Common myeloid progenitor, CD34-positive (primary cell): ENCODE measurements around the gene ARHGAP32.
"Not testable (repeated sequence)": the region's sequence is repeated elsewhere in the genome, so short reads cannot be mapped to it uniquely, and the experiment has no call there.

Source experiments
- CTCF ChIA-PET: fragments of 350-600 bp; sonication (Branson Sonifier 250); formaldehyde crosslinking; loops from one replicate; lab custom pipeline; 2021; ENCODE audit warnings: antibody characterized with exemption; lab: Charles Lee
- POLR2A ChIA-PET: fragments of 350-600 bp; sonication (Branson Sonifier 250); formaldehyde crosslinking; loops from one replicate; lab custom pipeline; 2021; ENCODE audit warnings: antibody characterized with exemption; lab: Charles Lee
- DNase-seq, 3 donors: peaks; one replicate each; pipeline versions ENCODE4 v3.0.0 to v3.0.0-alpha.2; 2013
- H3K27ac ChIP-seq, 2 experiments: 1 replicate in 1 of 2; 2 replicates in 1 of 2; pipeline ENCODE4 v1.7.0; 2013; ENCODE audit warnings: inconsistent platforms in 2 of 2, low read length in 2 of 2, mild to moderate bottlenecking in 2 of 2, low read depth in 1 of 2, moderate library complexity in 1 of 2; ENCODE audit not compliant: severe bottlenecking in 2 of 2, insufficient read depth in 1 of 2, poor library complexity in 1 of 2
- H3K27me3 ChIP-seq, 5 experiments: replicated peaks in 2 of 5; 1 replicate in 3 of 5; 2 replicates in 2 of 5; pipeline versions ENCODE4 v1.6.1 to v1.7.0; 2013; ENCODE audit warnings: low read length in 4 of 5, mild to moderate bottlenecking in 2 of 5, moderate library complexity in 2 of 5, inconsistent platforms in 1 of 5; ENCODE audit not compliant: insufficient read depth in 5 of 5, control insufficient read depth in 4 of 5
- H3K36me3 ChIP-seq, 4 experiments: 1 replicate in 2 of 4; 2 replicates in 2 of 4; pipeline versions ENCODE4 v1.6.1 to v1.7.0; 2013; ENCODE audit warnings: low read length in 3 of 4, control low read depth in 1 of 4, mild to moderate bottlenecking in 1 of 4; ENCODE audit not compliant: control insufficient read depth in 4 of 4, insufficient read depth in 4 of 4
- H3K4me1 ChIP-seq, 4 experiments: 1 replicate in 3 of 4; 2 replicates in 1 of 4; pipeline versions ENCODE4 v1.6.1 to v1.7.1; 2013; ENCODE audit warnings: low read length in 3 of 4, mild to moderate bottlenecking in 3 of 4, control low read depth in 1 of 4, inconsistent platforms in 1 of 4, moderate library complexity in 1 of 4; ENCODE audit not compliant: control insufficient read depth in 4 of 4, insufficient read depth in 4 of 4; ENCODE audit errors: control extremely low read depth in 1 of 4
- H3K4me3 ChIP-seq, 7 experiments: 1 replicate in 4 of 7; 2 replicates in 3 of 7; pipeline versions ENCODE4 v1.5.1 to v1.7.0; 2013; ENCODE audit warnings: mild to moderate bottlenecking in 7 of 7, low read length in 6 of 7, moderate library complexity in 6 of 7, inconsistent platforms in 2 of 7, low read depth in 2 of 7, control low read depth in 1 of 7; ENCODE audit not compliant: insufficient read depth in 4 of 7, control insufficient read depth in 1 of 7; ENCODE audit errors: extremely low read depth in 1 of 7
- H3K9me3 ChIP-seq, 5 experiments: 1 replicate in 4 of 5; 2 replicates in 1 of 5; pipeline versions ENCODE4 v1.6.1 to v1.7.1; 2013; ENCODE audit warnings: low read length in 4 of 5, mild to moderate bottlenecking in 2 of 5, inconsistent platforms in 1 of 5, low read depth in 1 of 5, moderate library complexity in 1 of 5; ENCODE audit not compliant: control insufficient read depth in 4 of 5, insufficient read depth in 2 of 5; ENCODE audit errors: control extremely low read depth in 1 of 5
- WGBS: methylation state at CpG from one replicate; pipeline ENCODE4 v1.1.5; 2013; ENCODE audit not compliant: insufficient coverage; 5-methylcytosine and 5-hydroxymethylcytosine counted together

ARHGAP32 gene

DNA sequence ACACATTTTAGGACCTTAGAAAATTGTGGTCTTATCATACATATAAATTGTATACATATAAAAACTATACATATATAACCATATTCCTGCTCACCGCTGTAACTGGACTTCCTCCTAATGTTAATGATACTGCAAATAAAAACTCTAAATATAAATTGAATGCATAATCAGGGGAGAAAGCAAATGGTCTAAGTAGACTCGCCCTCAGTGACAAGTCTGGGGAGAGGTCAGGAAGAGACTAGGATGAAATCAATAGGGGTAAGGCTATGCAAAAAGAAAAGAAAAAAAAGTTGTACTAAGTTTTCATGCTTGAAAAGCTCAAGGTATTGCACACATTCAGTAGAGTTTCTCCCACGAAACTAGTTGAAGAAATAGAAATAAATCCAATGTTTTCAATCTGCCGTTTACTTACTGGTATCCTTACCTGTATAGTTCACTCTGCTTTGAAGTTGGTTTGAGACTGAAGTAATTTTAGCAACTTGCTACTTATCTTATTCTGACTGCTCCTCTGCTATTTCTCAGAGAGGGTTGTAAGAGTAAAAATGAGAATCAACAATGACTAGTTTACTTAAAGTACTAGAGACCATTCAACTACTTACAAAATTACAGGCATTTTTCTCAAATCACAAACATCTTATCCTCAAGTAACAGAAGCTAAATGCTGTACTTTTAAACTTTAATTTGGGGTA is 12.2 kb upstream of the ARHGAP32 start:
- no peak for DNase-seq
- ChIA-PET CTCF (no interaction called here), POLR2A (no interaction called here)
- Histone ChIP-seq H3K36me3 (peaks cover 0 to under 1% (median 0%) of the 10 kb centered on the region in 4 experiments), H3K27me3 (no peaks in the 10 kb centered on the region), H3K27ac (no peak overlapping the region), H3K4me3 (no peak overlapping the region), H3K9me3 (peaks cover 2 to 9% (median 4%) of the 10 kb centered on the region in 5 experiments), H3K4me1 (no peaks in the 10 kb centered on the region)
- WGBS = 64% methylated on average over 2 of the region's 4 CpGs

DNA sequence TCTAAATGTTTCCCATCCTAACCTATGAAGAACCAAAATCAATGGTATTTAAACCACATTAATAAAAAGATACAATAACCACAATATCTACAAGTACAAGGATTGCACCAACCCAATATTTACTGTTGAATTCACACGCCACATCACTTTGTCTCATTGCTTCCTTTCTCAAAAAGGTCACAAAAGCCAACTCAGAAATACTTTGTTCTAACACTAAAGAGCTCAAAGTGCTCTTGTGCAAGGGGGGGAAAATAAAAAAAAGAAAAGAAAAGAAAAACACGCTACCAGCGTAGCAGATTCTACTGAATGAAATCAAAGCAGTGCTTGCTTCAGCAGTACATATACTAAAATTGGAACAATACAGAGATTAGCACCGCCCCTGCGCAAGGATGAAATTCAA is 10.5 kb upstream of the ARHGAP32 start:
- DNase-seq = no peak
- ChIA-PET POLR2A (no interaction called here), CTCF (no interaction called here)
- WGBS = 100% methylated on average over 1 of the region's 5 CpGs
- Histone ChIP-seq H3K27ac (no peak overlapping the region), H3K4me3 (no peak overlapping the region), H3K4me1 (no peaks in the 10 kb centered on the region), H3K36me3 (peaks cover 0 to 2% (median 0%) of the 10 kb centered on the region in 4 experiments), H3K27me3 (no peaks in the 10 kb centered on the region), H3K9me3 (peaks cover 3 to 13% (median 8%) of the 10 kb centered on the region in 5 experiments)

DNA sequence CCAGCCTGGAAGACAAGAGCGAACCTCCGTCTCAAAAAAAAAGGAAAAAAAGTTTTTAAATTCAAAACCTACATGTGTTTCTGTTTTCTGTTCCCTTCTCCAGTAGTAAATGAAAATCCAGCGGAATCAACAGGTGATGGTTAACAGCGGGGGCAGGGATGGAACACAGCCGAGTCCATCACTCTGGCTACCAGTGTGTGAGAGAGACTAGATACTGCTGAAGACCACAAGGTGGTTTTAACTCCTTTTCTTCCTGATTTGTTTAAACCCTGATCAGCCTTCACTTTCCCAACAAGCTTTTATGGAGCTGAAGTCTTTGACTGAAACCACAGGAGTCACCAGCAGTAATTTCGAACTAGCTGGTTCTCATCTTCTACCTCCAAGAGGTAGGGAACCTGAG is 3.6 kb upstream of the ARHGAP32 start:
- ChIA-PET POLR2A (no interaction called here), CTCF (no interaction called here)
- no peak overlapping the region for H3K27ac ChIP-seq
- WGBS = 100% methylated on average over 6 of the region's 6 CpGs
- peaks cover 1 to 13% (median 8%) of the 10 kb centered on the region in 5 experiments for H3K9me3 ChIP-seq
- peaks cover 0 to 2% (median 0%) of the 10 kb centered on the region in 4 experiments for H3K36me3 ChIP-seq
- H3K4me1 ChIP-seq = no peaks in the 10 kb centered on the region
- no peak overlapping the region for H3K4me3 ChIP-seq
- no peaks in the 10 kb centered on the region for H3K27me3 ChIP-seq
- no peak for DNase-seq

DNA sequence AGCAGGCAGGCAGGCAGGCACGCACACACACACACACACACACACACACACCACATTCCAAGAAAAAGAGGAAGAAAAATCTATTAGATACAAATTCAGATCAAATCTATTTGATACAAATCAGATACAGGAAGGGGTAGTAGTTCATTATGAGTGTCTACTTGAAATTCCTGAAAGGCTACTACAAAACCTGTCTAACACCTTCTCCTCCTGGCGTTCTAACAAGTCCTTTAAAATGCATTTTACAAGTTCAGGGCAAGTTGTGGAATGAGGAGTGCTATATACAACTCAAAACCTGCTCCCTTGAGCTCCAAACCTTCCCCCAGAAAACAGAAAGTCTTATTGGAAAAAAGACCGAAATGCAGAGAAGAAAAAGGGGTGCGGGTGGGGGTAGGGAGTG is 476 bp downstream of the ARHGAP32 start:
- Histone ChIP-seq H3K9me3 (peaks cover 0 to 3% (median 0%) of the 10 kb centered on the region in 5 experiments), H3K36me3 (peaks cover 0 to 2% (median 0%) of the 10 kb centered on the region in 4 experiments), H3K27ac (no peak overlapping the region), H3K27me3 (no peaks in the 10 kb centered on the region), H3K4me1 (no peaks in the 10 kb centered on the region), H3K4me3 (no peak overlapping the region)
- DNase-seq = peak in 1 of 3 donors; percentile 4
- CTCF ChIA-PET = no interaction called here
- POLR2A ChIA-PET = no interaction called here
- WGBS = no CpG with 5 or more reads among the region's 4 CpGs

DNA sequence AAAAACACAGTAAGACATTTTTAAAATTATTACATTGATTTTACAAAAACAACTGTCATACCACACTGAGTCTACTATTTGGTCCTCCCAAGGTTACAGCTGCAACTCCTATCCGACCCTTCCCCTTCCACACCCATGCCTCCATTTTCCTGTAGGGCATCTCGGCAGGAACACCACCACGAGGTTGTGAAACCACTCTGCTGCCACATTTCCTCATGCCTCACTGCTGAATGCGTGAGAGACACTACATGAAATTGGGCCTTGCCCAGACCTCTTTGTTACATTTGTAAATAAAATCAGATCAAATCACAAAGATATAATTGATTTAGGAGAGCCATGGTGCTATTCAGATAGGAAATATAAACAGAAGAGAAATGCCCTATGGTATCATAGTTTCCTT is 2.0 kb downstream of the ARHGAP32 start:
- H3K27me3 ChIP-seq = no peaks in the 10 kb centered on the region
- peaks cover 0 to 2% (median 0%) of the 10 kb centered on the region in 4 experiments for H3K36me3 ChIP-seq
- ChIA-PET CTCF (no interaction called here), POLR2A (no interaction called here)
- no peak overlapping the region for H3K4me3 ChIP-seq
- 30% methylated on average over 2 of the region's 4 CpGs for WGBS
- no peak overlapping the region for H3K27ac ChIP-seq
- H3K9me3 ChIP-seq = peaks cover 0 to 11% (median 3%) of the 10 kb centered on the region in 5 experiments
- no peak for DNase-seq
- H3K4me1 ChIP-seq = no peaks in the 10 kb centered on the region

DNA sequence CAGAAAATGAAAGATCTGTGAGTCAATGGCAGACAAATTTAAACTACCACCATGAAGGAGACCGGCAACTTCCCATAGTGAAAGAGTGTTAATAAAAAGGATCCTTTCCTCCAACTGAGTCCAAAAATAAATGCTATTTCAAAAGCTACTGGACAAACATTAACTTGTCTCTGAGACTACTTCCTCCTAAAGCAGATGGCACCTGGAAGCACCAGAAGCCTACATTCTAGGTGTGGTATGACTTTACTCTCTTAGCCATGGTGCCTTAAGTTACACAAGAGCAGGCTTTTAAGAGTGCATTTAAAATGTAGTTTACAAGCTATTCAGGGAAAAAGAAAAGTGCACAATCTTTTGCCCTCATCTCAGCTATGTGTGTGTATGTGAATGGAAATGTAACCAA is 2.5 kb downstream of the ARHGAP32 start:
- Histone ChIP-seq H3K36me3 (peaks cover 0 to 2% (median 0%) of the 10 kb centered on the region in 4 experiments), H3K4me1 (no peaks in the 10 kb centered on the region), H3K4me3 (no peak overlapping the region), H3K27me3 (no peaks in the 10 kb centered on the region), H3K9me3 (peaks cover 0 to 11% (median 3%) of the 10 kb centered on the region in 5 experiments), H3K27ac (no peak overlapping the region)
- DNase-seq = no peak
- WGBS = 100% methylated on average over 1 of the region's 1 CpG
- POLR2A ChIA-PET = no interaction called here
- CTCF ChIA-PET = no interaction called here

DNA sequence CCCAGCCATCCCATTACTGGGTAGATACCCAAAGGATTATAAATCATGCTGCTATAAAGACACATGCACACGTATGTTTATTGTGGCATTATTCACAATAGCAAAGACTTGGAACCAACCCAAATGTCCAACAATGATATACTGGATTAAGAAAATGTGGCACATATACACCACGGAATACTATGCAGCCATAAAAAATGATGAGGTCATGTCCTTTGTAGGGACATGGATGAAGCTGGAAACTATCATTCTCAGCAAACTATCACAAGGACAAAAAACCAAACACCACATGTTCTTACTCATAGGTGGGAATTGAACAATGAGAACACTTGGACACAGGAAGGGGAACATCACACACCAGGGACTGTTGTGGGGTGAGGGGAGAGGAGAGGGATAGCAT is 7.0 kb downstream of the ARHGAP32 start:
- H3K27ac ChIP-seq, POLR2A ChIA-PET, DNase-seq, H3K36me3 ChIP-seq, H3K4me1 ChIP-seq, CTCF ChIA-PET, H3K27me3 ChIP-seq, H3K4me3 ChIP-seq: not testable (repeated sequence)
- peaks cover 0 to 11% (median 4%) of the 10 kb centered on the region in 5 experiments for H3K9me3 ChIP-seq
- no CpG with 5 or more reads among the region's 2 CpGs for WGBS
